ENCODE results near the gene KCTD16. TPM values are rescaled to one million over a fixed set of nuclear protein-coding genes. Genes with fewer than 3 reads are reported as not detected.

Gene KCTD16
- total RNA-seq, 1 experiment from 2014 or later = 0.37 TPM

DNA sequence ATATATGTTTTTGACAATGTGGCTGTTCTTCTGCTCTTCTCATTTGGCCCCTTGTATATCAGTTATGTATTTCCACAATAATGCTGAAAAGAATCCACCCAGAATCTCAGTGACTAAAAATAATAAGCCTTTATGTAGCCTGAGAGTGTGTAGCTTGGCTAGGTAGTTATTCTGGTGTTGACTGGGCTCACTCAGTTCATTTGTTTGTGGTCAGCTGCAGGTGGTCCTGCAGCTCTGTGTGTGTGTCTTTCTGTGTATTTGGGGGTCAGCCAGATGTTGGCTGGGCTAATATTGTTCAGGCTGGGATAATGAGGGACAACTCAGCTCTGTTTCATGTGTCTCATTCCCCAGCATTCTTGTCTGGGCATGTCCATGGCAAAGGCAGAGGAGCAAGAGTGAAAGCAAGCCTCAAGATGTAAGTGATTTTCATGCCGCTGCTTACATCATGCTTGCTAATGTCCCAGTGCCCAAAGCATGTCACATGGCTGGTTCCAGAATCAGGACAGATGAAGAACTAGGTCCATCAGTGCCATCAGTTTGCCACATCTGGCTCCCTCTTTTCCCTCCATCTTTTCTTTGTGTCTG is 162.8 kb downstream of the KCTD16 start:
- DNase-seq (ENCODE audit: low spot score) = no peak

DNA sequence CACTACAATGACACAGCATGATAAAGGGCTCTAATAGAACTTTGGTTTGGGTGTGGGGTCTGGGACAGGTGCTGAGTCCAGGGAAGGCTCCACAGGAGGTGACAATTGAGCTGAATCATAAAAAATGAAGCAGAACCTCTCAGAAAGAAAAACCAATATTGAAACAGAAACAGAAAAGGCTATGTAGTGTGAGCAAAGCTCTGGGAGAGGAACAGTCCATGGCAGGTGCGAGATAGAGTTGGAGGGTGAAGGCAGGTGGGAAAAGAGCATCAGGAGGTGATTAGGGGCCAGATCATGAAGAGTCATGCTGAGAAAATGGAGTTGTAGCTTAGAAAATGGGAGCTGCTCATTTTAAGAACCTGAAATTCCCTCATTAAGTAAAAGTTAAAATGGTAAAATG is 164.9 kb downstream of the KCTD16 start:
- no peak for DNase-seq (ENCODE audit: low spot score)

DNA sequence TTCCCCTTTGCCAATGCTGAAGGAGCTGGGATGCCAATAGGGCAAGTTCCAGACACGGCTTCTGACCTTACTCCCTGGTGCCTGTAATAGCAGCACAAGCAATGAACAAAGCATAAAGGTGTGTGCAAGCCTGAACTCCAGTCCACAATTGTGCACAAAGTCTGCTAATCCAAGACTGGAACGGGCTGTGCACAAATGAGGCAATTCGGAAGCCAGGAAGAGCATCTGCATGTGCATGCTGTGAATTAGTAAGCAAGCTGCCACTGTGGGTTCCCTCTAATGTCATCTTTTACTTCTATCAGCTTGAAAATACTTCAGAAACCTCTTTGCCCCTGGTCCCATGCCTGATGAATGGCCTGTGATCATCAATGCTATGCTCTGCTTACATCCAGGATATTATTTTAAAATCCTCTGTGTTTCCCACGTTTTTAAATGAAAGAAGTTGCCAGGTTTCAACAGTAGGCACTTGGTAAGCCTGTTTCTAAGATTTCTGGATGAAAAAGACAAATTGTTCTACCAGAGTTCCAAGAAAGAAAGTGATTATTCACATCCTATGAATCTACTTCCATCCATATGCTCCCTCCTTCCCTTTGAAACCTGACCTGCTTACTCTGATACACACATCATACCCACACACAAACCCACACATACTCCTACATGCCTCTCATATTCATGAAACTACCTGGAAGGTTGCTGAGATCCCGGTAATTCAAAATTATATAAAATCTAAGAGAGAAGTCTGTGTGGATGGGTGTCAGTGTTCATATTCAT is 165.7 kb downstream of the KCTD16 start:
- no peak for DNase-seq (ENCODE audit: low spot score)

DNA sequence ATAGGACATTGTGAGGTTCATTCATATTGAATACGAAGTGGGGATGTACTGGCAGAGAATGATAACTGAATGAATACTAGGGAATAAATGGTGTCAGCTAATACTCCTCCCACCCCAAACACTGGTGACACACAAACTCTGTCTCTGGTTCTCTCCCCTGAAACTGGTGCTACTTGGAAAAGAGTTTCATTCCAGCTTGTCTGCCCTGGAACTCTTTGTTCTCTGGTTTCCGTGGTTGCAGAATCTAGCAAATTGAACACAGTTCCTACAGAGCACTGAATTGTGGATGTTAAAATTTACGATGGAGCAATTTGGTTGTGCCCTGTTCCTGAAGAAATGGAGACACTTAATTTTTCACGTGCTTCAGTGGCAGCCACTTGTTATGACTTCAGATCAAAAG is 181.7 kb downstream of the KCTD16 start:
- DNase-seq (ENCODE audit: low spot score) = no peak

DNA sequence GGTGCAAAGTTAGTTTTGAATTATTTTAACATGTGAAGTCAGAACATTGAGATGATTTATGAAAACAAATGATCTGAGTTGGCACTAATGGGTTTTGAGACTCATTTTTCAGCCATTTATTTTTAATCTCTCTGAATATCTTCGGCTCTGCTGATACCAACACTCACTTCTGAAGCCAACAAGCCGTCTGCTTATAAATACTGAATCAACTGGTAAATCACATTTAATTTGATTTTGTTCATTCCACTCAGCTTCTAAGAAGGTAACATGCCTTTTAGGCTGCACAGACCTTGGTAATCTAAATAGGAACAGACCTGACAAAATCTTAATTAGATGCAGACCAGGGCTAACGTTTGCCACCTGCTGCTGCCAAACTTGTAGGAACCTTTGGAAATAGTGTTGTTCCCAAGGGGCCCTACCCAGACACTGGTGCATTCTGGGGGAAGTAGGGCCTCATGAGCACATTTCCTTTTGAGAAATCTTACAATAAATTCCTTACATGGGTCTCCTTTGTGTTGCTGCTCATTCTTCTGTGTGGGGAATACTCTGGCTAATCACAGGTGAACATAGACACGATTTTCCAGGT is 182.2 kb downstream of the KCTD16 start:
- DNase-seq (ENCODE audit: low spot score) = no peak

DNA sequence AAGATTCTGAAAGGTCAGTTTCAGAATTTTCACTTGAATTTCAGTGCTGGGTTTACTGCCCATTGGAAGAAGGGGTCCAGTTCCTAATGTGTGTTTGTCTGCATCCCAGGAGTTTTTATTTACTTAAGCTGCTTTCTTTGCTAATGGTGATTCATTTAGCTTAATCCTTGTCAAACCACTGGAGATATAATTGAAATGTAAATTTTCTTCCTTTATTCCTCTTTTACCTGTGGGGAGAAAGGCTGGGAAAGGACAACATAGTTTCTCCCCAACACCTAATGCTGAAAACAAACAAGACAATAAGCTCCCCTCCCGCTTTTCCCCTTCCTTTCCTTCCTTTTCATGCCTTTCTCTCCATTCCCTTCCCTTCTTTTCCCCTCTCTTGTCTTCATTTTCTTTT is 185.8 kb downstream of the KCTD16 start:
- no peak for DNase-seq (ENCODE audit: low spot score)

DNA sequence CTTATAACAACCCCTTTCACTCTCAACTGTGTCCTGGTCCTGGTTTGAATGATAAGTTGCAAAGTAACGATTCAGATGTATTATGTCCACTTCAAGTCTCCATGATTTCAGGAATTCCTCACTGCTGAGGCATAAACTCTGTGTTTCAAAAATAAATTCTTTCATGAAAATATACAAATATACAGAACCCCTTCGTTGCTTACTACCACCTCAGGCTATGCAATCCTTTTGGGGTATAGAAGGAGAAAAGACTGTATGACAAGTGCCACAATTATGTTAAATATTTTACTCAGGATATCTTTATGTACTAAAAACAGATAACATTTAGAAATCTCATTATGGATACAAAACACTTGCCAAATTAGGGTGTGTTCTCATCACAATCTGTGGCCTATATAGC is 190.7 kb downstream of the KCTD16 start:
- no peak for DNase-seq (ENCODE audit: low spot score)

DNA sequence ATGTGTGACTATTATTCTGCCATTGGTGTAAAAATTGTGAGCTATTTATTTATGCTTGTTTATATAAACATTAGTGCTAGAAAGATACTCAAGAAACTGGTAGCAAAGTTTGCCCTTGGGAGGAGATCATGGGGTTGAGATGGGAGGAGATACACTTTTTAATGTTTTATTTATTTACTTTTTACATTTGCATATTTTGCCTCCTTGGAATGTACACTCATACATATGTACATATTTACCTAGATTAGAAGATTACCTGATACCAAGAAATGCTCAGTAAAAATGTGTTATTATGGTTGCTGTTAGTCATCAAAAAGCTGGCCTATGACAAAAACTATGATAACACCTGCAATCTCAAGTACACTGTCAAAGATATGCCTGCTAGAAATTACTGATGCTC is 195.2 kb downstream of the KCTD16 start:
- no peak for DNase-seq (ENCODE audit: low spot score)

DNA sequence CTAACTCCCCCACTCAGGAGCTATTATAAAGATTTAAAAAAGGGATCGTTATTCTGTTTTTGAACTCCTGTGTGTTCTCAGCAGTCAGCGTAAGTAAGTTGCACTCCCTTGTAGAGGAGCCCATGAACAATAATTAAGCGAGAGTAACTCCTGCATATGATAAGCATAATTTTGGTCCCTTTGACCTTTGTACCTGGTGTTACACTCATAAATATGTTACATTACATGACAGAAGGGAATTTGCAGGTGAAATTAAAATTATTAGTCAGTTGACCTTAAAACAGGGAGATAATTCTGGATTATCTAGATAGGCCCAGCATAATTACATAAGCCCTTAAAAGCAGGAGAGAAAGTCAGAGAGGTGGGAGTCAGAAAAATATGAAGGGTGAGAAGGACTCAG is 197.3 kb downstream of the KCTD16 start:
- no peak for DNase-seq (ENCODE audit: low spot score)

DNA sequence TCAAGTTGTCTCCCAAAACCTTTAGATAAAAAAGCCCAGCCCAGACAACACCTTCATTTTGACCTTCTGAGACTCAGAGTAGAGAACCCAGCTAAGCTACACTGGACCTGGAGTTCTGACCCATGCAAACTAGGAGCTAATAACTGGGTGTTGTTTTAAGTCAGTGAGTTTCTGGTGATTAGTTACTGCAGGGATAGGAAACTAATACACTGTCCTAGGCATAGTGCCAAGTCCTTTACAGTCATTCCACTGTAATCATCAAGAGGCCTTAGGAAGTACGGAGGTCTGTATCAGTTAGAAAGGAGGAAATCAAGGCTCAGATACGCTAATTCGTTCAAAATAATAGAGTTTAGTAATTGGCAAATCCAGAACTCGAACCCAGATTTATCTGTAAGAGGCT is 197.9 kb downstream of the KCTD16 start:
- no peak for DNase-seq (ENCODE audit: low spot score)

DNA sequence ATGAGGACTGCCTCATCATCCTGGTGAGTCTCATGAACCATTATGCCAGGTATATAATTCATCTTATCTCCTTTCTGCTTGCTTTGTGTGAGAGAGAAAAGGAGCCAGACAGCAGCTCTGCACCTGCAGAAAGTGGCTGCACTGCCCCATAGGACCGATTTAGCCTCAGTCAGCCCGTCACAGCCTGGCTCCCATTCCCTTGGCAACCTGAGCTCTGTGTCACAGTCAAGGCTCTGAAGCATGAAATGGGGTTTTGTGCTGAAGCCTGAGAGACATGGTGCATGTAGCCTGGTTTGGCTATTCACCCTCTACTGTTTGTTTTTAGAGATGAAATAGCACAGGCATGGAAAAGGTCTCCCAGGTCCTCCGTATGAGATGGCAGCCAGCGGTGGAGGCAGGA is 198.3 kb downstream of the KCTD16 start:
- DNase-seq (ENCODE audit: low spot score) = no peak

DNA sequence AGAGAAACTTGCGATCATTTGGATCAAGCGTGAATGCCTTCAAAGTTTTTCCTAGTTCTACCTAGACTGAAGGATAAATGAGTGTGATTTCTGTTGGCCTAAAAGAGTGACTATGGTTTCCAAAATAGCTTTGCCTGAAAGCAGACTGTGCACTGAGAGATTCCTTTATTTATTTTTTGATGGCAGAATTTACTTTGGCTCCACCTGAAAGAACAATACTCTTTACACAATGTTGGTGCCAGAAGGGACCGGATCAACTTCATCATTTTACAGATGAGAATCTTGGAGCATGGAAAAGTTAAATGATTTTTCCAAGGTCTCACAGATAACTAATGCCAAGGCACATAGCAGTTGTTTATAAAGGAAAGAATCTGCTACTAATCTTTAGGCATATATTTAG is 199.6 kb downstream of the KCTD16 start:
- no peak for DNase-seq (ENCODE audit: low spot score)

DNA sequence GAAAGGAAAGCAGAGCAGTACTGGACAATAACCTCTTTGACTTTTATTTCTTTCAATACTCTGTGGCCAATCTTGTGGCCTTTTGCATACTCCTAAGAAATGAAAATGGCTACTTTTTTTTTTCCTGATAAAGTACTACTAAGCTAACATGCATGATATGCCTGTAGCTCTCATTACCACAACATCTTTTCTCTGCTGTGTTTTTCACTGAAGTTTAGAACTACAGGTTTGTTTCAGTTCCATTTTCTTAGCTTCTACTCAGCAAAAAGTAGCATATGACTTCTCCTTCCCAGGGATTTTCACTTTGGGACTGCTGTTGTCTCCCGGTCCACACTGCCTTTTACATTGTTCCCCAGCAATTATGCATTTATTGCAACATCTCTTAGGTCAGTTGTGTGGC is 204.0 kb downstream of the KCTD16 start:
- DNase-seq (ENCODE audit: low spot score) = no peak

DNA sequence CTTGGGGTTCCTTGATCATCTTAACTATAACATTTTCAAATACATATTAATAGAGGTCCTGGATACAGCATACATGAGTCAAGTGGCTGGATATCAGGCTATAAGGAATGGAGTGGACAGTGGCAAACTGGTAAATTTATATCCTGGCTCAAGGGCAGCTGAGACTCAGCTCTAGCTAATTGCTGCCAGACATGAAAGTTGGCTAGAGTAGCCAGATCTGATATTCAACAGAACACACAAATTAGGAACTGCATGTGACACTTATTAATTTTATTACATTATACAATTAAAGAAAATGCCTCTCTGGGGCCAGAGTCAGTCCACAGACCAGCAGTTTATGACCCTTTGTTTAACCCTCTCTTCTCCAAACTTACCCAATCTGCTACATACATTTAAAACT is 206.5 kb downstream of the KCTD16 start:
- DNase-seq (ENCODE audit: low spot score) = no peak

DNA sequence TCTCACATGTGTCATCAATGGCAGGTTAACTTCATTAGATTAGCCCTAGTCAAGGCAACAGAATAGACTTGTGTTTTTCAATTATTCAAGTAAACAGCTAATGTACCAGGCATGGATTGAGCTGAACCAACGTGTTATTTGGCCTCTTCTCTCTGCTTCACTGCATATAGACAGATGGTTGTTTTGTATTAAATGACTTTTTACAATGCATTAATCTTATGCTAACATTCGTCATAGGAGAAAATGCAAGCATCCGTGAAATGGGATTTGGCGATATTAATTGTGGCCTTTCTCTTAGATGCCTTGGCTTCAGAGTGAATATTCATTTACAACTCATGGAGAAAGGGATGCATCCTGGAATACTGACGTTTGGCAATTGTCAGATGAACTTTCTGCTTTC is 208.0 kb downstream of the KCTD16 start:
- DNase-seq (ENCODE audit: low spot score) = no peak

DNA sequence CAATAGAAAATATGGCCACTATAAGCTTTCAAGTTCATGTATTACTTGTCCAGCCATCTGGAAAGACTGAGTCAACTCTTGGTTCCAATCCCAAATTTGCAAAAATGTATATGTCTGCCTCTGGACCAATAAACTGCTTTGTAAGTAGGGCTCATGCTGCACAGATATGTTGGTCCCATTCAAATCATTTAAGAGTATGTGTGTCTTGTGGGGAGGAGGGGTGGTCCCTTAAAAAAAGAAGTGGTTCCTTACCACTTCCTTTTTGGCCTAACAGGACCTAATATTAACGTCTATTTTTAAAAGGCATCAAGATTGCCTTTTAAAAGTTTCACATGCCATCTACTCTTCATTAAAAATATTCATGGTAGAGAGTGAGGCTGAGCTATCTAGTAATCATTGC is 214.9 kb downstream of the KCTD16 start:
- DNase-seq (ENCODE audit: low spot score) = no peak

DNA sequence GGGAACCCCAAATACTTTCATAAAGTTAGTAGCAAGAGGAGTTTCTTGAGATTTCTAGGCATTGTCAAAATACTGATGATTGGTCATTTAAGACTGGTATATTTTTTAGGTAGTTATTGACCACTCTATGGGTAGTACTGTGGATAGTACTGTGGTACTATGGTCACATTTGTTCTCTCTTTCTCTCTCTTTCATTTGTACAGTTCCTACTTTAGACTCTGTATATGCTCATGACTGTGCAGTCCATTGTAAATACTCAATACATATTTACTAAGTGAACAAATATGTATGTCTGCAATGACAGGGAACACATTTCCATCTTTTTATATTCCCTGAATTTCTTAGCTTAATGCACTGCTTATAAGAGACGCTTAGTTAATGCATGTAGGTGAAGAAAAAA is 215.6 kb downstream of the KCTD16 start:
- no peak for DNase-seq (ENCODE audit: low spot score)

DNA sequence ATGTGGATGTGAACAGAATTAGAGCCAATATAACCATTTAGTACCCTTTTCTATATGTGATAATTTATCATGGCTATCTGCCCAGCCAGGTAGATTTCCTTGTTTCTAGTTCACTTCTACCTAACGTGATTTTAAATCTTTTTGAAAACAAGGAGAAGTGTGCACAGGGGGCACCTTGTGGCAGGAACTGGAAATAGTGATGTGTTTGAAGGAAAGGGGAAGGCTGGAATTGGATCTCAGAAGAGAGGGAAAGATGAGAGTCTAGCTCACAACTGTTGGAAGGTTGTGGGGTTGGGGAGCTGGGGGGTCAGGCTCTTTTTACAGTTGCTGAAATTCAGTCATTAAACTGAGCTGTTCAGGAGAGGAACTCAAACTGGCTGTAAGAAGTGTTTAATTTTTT is 219.5 kb downstream of the KCTD16 start:
- DNase-seq (ENCODE audit: low spot score) = peak; percentile 6

DNA sequence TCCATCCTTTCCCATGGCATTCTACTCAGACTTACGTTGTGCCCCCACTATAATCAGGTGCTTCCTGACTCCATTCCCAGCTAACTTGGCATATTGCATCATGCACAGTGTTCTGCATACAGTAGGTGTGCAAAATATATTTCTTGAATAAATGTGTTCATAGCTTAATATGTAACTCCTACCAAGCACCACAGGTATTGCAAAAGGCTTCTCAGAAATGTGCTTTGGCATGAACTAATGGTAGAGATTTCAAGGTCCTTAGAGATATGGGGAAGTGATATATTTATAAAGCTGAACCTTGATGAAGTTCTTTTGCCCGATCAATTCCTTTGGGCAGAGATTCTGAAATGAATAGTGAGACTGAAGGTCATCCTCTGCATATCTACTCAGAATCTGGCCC is 220.4 kb downstream of the KCTD16 start:
- no peak for DNase-seq (ENCODE audit: low spot score)

DNA sequence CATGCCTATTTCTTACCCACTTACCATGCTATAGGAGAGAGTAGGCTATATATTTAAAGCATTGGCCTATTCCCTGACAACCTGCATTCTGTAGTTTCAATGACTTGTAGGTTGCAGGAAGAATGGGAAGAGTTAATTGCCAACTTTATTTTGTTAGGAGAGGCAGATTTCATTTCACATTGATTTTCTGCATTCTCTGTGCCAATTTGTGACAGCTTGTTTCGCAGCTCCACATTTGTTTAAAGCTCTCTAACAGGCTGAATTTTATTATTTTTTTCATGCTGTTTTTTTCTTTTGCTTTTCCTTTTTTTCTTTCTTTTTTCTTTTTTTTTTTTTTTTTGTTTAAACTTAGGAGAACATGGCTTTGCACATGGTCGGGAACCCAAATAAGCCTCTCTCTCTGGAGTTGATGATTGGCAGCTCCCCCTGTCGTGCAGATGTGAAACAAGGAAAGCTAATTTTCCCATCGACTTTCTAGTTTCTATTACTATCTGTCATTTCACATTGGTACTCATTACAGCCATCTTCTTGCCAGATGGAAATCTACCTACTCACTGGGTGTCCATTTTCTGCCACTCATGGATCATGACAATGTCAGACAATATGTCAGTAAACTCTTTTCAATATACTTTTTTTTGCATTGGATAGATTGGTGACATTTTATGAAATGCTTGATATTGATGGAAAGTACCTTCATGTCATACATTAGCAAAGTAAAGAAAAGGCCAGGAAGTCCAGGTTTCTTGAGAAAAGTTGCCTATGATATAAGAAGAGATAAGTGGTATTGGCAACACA is 223.2 kb downstream of the KCTD16 start:
- no peak for DNase-seq (ENCODE audit: low spot score)

DNA sequence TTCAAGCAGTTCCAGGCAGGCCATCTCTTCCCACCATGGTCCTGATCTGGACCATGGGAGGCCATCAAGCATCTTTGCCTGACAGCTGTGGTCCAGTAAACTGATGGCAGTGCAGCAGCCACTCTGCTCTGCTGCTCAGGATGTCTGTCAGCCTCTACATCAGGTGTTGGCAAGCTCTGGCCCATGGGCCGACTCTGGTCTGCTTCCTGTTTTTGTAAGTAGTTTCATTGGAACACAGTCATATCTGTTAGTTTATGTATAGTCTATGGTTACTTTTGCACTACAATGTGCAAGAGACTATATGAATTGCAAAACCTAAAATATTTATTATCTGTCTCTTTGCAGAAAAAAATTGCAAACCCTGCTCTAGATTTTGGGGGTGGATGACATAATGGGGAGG is 225.0 kb downstream of the KCTD16 start:
- no peak for DNase-seq (ENCODE audit: low spot score)

DNA sequence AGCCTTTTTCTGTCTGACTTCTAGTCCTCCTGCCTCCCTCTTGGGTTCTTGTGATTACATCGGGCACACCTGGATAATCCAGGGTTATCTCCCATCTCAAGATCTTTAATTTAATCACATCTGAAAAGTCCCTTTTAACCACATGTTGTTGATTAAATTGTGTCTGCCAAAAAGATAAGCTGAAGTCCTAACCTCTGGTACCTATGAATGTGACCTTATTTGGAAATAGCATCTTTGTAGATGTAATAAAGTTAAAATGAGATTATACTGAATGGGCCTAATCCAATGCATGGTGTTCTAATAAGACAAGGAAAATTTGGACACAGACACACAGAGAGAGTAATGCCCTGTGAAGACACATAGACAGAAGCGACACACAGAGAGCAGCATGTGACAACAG is 232.4 kb downstream of the KCTD16 start:
- no peak for DNase-seq (ENCODE audit: low spot score)

All from H4 (cell line).